SK-N-SH (cell line): Measurements from ENCODE around the gene MFAP3L. TPM values are rescaled to one million over a fixed set of nuclear protein-coding genes. Genes with fewer than 3 reads are reported as not detected.

Source experiments
- CTCF ChIA-PET: fragments of 300-600, 350-600 bp; formaldehyde crosslinking; extraction: SDS; loops from one replicate; lab custom pipeline; 2021; lab: Yijun Ruan, JAX
- POLR2A ChIA-PET: fragments of 350-600 bp; sonication (Branson Sonifier 250); formaldehyde crosslinking; extraction: SDS; loops from one replicate; lab custom pipeline; 2020; ENCODE audit warnings: antibody characterized with exemption, inconsistent platforms; lab: Yijun Ruan, JAX
- DNase-seq: peaks from one replicate; pipeline ENCODE4 v3.0.0; 2012
- H2AFZ ChIP-seq: fragments of 200-600 bp; sonication (generic); 2 replicates; pipeline ENCODE4 v1.8.1; 2016; ENCODE audit warnings: antibody characterized with exemption, mild to moderate bottlenecking, low read depth
- H3F3A ChIP-seq: fragments of 200-600 bp; sonication (generic); replicated peaks from 2 replicates; pipeline ENCODE3; 2016; ENCODE audit warnings: antibody characterized with exemption, mild to moderate bottlenecking; ENCODE audit not compliant: insufficient read depth
- H3K27ac ChIP-seq, 2 experiments: fragments of 200-500 bp in 1 of 2; fragments of 200-600 bp in 1 of 2; sonication (Bioruptor generic) in 1 of 2; sonication (generic), shearing (Covaris generic) in 1 of 2; 2 replicates each; pipeline versions ENCODE4 v1.5.1 to v1.6.1; 2014 to 2016; ENCODE audit warnings: low read depth in 2 of 2, inconsistent platforms in 1 of 2, low read length in 1 of 2, mild to moderate bottlenecking in 1 of 2, mixed read lengths in 1 of 2
- H3K27me3 ChIP-seq: fragments of 200-600 bp; sonication (generic), shearing (Covaris generic); 2 replicates; pipeline ENCODE4 v1.6.1; 2016; ENCODE audit warnings: mixed run types; ENCODE audit not compliant: insufficient read depth
- H3K36me3 ChIP-seq, 2 experiments: fragments of 200-500 bp in 1 of 2; fragments of 200-600 bp in 1 of 2; sonication (Bioruptor generic) in 1 of 2; sonication (generic) in 1 of 2; replicated peaks in 1 of 2; 2 replicates each; pipeline versions ENCODE3 to v1.5.1; 2014 to 2016; ENCODE audit warnings: low read length in 1 of 2, mild to moderate bottlenecking in 1 of 2; ENCODE audit not compliant: insufficient read depth in 2 of 2, control insufficient read depth in 1 of 2
- H3K4me1 ChIP-seq, 2 experiments: fragments of 200-500 bp in 1 of 2; fragments of 200-600 bp in 1 of 2; sonication (Bioruptor generic) in 1 of 2; sonication (generic), shearing (Covaris generic) in 1 of 2; 2 replicates each; pipeline versions ENCODE4 v1.5.1 to v1.6.1; 2014 to 2016; ENCODE audit warnings: low read depth in 1 of 2, low read length in 1 of 2, mixed run types in 1 of 2; ENCODE audit not compliant: insufficient read depth in 2 of 2, control insufficient read depth in 1 of 2
- H3K4me2 ChIP-seq: fragments of 200-600 bp; sonication (generic), shearing (Covaris generic); 2 replicates; pipeline ENCODE4 v1.6.1; 2017; ENCODE audit warnings: mixed run types
- H3K4me3 ChIP-seq, 2 experiments: fragments of 200-500 bp in 1 of 2; fragments of 200-600 bp in 1 of 2; sonication (Bioruptor generic) in 1 of 2; sonication (generic), shearing (Covaris generic) in 1 of 2; 2 replicates each; pipeline versions ENCODE4 v1.5.1 to v1.8.1; 2014 to 2016; ENCODE audit warnings: low read depth in 2 of 2, inconsistent platforms in 1 of 2, low read length in 1 of 2, mild to moderate bottlenecking in 1 of 2, mixed read lengths in 1 of 2, moderate library complexity in 1 of 2
- H3K79me2 ChIP-seq: fragments of 200-600 bp; sonication (generic); 2 replicates; pipeline ENCODE4 v1.8.1; 2017; ENCODE audit warnings: mild to moderate bottlenecking; ENCODE audit not compliant: insufficient read depth
- H3K9ac ChIP-seq: fragments of 200-600 bp; sonication (generic); 2 replicates; pipeline ENCODE4 v1.6.1; 2017; ENCODE audit warnings: mixed run types
- H3K9me2 ChIP-seq: fragments of 200-600 bp; sonication (generic); 2 replicates; pipeline ENCODE4 v1.6.1; 2017; ENCODE audit warnings: mixed run types
- H3K9me3 ChIP-seq: fragments of 200-600 bp; sonication (generic); 2 replicates; pipeline ENCODE4 v1.6.1; 2017; ENCODE audit warnings: mixed run types, mild to moderate bottlenecking, moderate library complexity
- H4K20me1 ChIP-seq: fragments of 200-600 bp; sonication (generic); 2 replicates; pipeline ENCODE4 v1.6.1; 2017; ENCODE audit warnings: mild to moderate bottlenecking, mixed run types; ENCODE audit not compliant: insufficient read depth
- CTCF ChIP-seq: fragments of 200-600 bp; sonication (generic); IDR thresholded peaks from 2 replicates; pipeline ENCODE4 v1.6.1; 2017; ENCODE audit warnings: antibody characterized with exemption, mild to moderate bottlenecking, moderate library complexity
- FOXJ3 ChIP-seq: sonication (generic); formaldehyde crosslinking; IDR thresholded peaks from 2 replicates; pipeline ENCODE4 v1.5.1; 2020; ENCODE audit warnings: mild to moderate bottlenecking, missing genetic modification reagents
- GATA2 ChIP-seq: sonication (generic); formaldehyde crosslinking; IDR thresholded peaks from 2 replicates; pipeline ENCODE4 v1.5.0; 2020; ENCODE audit warnings: mild to moderate bottlenecking, missing genetic modification reagents
- IRF3 ChIP-seq: fragments of 150-350 bp; IDR thresholded peaks from 2 replicates; pipeline ENCODE4 v1.6.1; 2016; ENCODE audit warnings: mild to moderate bottlenecking, low read depth, low read length
- JUND ChIP-seq: IDR thresholded peaks from 2 replicates; pipeline ENCODE4 v1.4.0; 2012
- MEF2A ChIP-seq: IDR thresholded peaks from 2 replicates; pipeline ENCODE4 v1.4.0; 2012; ENCODE audit warnings: low read depth, borderline replicate concordance
- NRF1 ChIP-seq: IDR thresholded peaks from 2 replicates; pipeline ENCODE4 v1.6.1; 2012; ENCODE audit warnings: low read depth, mild to moderate bottlenecking, low read length
- PBX3 ChIP-seq: IDR thresholded peaks from 2 replicates; pipeline ENCODE4; 2012
- RCOR1 ChIP-seq: fragments of 150-350 bp; IDR thresholded peaks from 2 replicates; pipeline ENCODE4 v1.6.1; 2017; ENCODE audit warnings: antibody characterized with exemption, low read length
- RFX5 ChIP-seq: IDR thresholded peaks from 2 replicates; pipeline ENCODE4 v1.6.1; 2012; ENCODE audit warnings: mild to moderate bottlenecking, improper control_type of control experiment, low read length
- SIN3A ChIP-seq: IDR thresholded peaks from 2 replicates; pipeline ENCODE4 v1.6.1; 2012; ENCODE audit warnings: low read depth, mild to moderate bottlenecking, low read length, moderate library complexity, borderline replicate concordance
- TCF12 ChIP-seq: IDR thresholded peaks from 2 replicates; pipeline ENCODE4 v1.4.0; 2012
- USF2 ChIP-seq: fragments of 150-350 bp; IDR thresholded peaks from 2 replicates; pipeline ENCODE4 v1.6.1; 2017; ENCODE audit warnings: antibody characterized with exemption, low read length, low read depth, borderline replicate concordance
- YY1 ChIP-seq: IDR thresholded peaks from 2 replicates; pipeline ENCODE4 v1.4.0; 2012; ENCODE audit warnings: low read depth, mild to moderate bottlenecking
- WGBS: methylation state at CpG from one replicate; pipeline ENCODE4 v1.1.6; 2017; ENCODE audit warnings: low lambda C conversion rate; 5-methylcytosine and 5-hydroxymethylcytosine counted together
- polyA plus RNA-seq, 3 experiments: library from polyadenylated mRNA; depleted of rRNA; stranded (reverse); fragments of >200 nt; gene quantifications; 2 replicates each; pipeline ENCODE4 v1.2.3, GENCODE V29; 2012
- TF ChIP-seq, protein P1 (sequence below): IDR thresholded peaks from 2 replicates; pipeline ENCODE4 v1.6.1; 2012; ENCODE audit warnings: mild to moderate bottlenecking, low read depth, low read length, moderate library complexity
- TF ChIP-seq, protein P2 (sequence below): IDR thresholded peaks from 2 replicates; pipeline ENCODE4 v1.4.0; 2012; ENCODE audit warnings: low read depth

MFAP3L gene
- polyA plus RNA-seq, 1 of the 3 experiments (the other 2 are of a cell fraction) = 5.4 TPM

DNA sequence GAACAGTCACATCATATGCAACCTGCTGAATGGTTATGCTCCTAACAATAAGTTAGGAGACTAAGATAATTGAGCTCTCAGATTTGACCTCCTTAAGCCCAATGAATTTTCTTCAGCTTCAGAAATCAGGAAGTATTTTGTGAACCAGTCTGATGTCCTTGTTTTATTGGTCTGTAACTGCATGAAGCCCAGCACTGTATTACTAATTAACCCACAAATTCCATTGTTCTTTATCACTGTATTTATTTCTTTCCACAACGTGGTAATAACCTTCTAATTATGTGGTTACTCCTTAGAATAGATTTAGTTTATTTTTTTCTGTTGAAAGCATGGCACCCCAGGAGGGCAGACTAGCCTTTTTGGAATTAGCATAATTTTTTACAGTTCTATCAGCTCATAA lies 3.9 kb upstream of the MFAP3L start (continued):
- TF ChIP-seq, protein P1, sequence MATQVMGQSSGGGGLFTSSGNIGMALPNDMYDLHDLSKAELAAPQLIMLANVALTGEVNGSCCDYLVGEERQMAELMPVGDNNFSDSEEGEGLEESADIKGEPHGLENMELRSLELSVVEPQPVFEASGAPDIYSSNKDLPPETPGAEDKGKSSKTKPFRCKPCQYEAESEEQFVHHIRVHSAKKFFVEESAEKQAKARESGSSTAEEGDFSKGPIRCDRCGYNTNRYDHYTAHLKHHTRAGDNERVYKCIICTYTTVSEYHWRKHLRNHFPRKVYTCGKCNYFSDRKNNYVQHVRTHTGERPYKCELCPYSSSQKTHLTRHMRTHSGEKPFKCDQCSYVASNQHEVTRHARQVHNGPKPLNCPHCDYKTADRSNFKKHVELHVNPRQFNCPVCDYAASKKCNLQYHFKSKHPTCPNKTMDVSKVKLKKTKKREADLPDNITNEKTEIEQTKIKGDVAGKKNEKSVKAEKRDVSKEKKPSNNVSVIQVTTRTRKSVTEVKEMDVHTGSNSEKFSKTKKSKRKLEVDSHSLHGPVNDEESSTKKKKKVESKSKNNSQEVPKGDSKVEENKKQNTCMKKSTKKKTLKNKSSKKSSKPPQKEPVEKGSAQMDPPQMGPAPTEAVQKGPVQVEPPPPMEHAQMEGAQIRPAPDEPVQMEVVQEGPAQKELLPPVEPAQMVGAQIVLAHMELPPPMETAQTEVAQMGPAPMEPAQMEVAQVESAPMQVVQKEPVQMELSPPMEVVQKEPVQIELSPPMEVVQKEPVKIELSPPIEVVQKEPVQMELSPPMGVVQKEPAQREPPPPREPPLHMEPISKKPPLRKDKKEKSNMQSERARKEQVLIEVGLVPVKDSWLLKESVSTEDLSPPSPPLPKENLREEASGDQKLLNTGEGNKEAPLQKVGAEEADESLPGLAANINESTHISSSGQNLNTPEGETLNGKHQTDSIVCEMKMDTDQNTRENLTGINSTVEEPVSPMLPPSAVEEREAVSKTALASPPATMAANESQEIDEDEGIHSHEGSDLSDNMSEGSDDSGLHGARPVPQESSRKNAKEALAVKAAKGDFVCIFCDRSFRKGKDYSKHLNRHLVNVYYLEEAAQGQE = no peak

- POLR2A ChIA-PET = interaction anchor here (1.4 kb wide), 1 partner anchor 270 kb away, joined by 4 read pairs; the partner anchor contains the start of gene HPF1
- no peaks in the 10 kb centered on the region for H3K27me3 ChIP-seq
- H3K9ac ChIP-seq = peak overlapping the region; percentile 96; the same call in 1 of the 2 replicates
- peak; percentile 67 for TF ChIP-seq NRF1
- 0 out of 2 replicates have a peak, but pooled peaks have one; percentile 6 for TF ChIP-seq RCOR1
- no peak for TF ChIP-seq CTCF
- TF ChIP-seq RFX5 = no peak
- TF ChIP-seq GATA2 (CRISPR knock-in tag) = peak; percentile 35; the same call in 1 of the 2 replicates
- peak; percentile 54; the same call in 1 of the 2 replicates for TF ChIP-seq JUND
- no peak for TF ChIP-seq IRF3
- no peak for TF ChIP-seq USF2
- TF ChIP-seq TCF12 = no peak
- TF ChIP-seq, protein P1 = no peak
- no peak for TF ChIP-seq PBX3
- TF ChIP-seq SIN3A = no peak
- TF ChIP-seq, protein P2, sequence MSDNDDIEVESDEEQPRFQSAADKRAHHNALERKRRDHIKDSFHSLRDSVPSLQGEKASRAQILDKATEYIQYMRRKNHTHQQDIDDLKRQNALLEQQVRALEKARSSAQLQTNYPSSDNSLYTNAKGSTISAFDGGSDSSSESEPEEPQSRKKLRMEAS = peak; percentile 100
- TF ChIP-seq YY1 = peak; percentile 62; the same call in 1 of the 2 replicates
- peak; percentile 91 for TF ChIP-seq FOXJ3 (CRISPR knock-in tag)
- TF ChIP-seq MEF2A = no peak
These were observed 1.1 kb upstream of the MFAP3L start for GRCh38 chr4:170027181-170027829.

More at GRCh38 chr4:170027181-170027829, 1.1 kb upstream of the MFAP3L start:
- Histone ChIP-seq H4K20me1 (no peaks in the 10 kb centered on the region), H3K36me3 (peaks cover 0 to 6% of the 10 kb centered on the region in 2 experiments), H3K4me1 (peaks cover 0 to 3% of the 10 kb centered on the region in 2 experiments; a peak in 1 of 4 replicates), H3K4me2 (peak overlapping the region; percentile 99), H3K4me3 (peak overlapping the region; percentile 87 to 98), H3K9me3 (no peaks in the 10 kb centered on the region), H3K79me2 (peaks cover 43% of the 10 kb centered on the region), H2AFZ (peak overlapping the region; percentile 98), H3F3A (peaks cover 4% of the 10 kb centered on the region), H3K27ac (peak overlapping the region; percentile 89 to 92), H3K9me2 (no peaks in the 10 kb centered on the region)
- CTCF ChIA-PET = interaction anchor here (0.7 to 3.3 kb wide), 6 partner anchors 20 to 414 kb away, joined by 3 to 14 read pairs (median 5); partner anchors contain the start of genes CLCN3 and NEK1
- 2% methylated on average over 36 of the region's 37 CpGs for WGBS
- DNase-seq = peak; percentile 95
